ENCODE measurements around the gene GLO1.

Gene GLO1

DNA sequence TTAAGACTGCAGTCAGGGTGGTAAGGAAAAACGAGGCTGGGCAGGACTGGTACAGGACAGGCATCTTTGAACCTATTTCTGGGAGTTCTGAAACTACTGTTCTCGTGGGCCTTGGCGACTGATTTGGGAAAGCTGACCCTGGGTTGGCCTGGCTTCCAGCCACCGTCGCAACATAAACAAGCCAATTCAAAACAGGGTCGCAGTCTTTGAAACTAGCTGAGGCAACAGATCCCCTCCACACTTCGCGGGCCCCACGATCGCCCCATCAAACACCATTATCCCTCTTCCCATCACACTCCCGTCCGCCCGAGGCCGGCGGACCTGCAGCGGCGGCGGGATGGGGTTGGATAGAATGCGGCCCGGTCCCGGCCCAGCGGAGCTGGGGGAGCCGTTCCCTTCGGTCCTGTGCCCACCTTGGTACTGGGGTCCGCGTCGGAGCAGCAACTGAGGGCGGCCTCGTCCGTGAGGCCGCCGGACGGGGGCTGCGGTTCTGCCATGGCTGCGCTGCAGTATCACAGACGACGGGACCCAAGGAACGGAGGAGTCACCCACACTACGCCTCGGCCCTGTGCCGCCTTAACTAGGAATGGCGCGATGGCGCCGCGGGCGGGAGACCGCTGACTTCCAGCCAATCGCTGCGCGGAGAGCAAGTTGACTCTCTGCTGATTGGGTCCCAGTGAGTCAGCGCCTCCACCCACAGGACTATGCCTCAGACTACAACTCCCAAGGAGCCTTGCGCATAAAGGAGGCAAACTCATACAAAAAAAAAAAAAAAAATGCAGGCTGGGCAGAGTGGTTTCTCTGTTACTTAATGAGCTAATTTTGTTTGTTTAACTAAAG lies at the start of gene GLO1:
GLO1 (minus strand) TSS at position 588 of the 840 bp plus-strand sequence; CDS start at position 497, 91 bp downstream.
- peak within 1 kb of the TSS; percentile 85 for H3K4me3 ChIP-seq (ENCODE audit: low read depth, low read length)
- TF ChIP-seq, protein P1, sequence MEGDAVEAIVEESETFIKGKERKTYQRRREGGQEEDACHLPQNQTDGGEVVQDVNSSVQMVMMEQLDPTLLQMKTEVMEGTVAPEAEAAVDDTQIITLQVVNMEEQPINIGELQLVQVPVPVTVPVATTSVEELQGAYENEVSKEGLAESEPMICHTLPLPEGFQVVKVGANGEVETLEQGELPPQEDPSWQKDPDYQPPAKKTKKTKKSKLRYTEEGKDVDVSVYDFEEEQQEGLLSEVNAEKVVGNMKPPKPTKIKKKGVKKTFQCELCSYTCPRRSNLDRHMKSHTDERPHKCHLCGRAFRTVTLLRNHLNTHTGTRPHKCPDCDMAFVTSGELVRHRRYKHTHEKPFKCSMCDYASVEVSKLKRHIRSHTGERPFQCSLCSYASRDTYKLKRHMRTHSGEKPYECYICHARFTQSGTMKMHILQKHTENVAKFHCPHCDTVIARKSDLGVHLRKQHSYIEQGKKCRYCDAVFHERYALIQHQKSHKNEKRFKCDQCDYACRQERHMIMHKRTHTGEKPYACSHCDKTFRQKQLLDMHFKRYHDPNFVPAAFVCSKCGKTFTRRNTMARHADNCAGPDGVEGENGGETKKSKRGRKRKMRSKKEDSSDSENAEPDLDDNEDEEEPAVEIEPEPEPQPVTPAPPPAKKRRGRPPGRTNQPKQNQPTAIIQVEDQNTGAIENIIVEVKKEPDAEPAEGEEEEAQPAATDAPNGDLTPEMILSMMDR (IDR thresholded peaks at IDR 0.05; ENCODE audit: low read depth, low read length): no peak

GRCh38 chr6:38750968-38751615 lies 48.1 kb upstream of the GLO1 start:
- H3K4me3 ChIP-seq (ENCODE audit: low read depth, low read length): no peak overlapping the region
- TF ChIP-seq, protein P1 (IDR thresholded peaks at IDR 0.05; ENCODE audit: low read depth, low read length): no peak

GRCh38 chr6:38749473-38749872 lies 46.5 kb upstream of the GLO1 start:
- TF ChIP-seq, protein P1 (IDR thresholded peaks at IDR 0.05; ENCODE audit: low read depth, low read length): no peak
- no peak overlapping the region for H3K4me3 ChIP-seq (ENCODE audit: low read depth, low read length)

- TF ChIP-seq, protein P1 (IDR thresholded peaks at IDR 0.05; ENCODE audit: low read depth, low read length): no peak
- H3K4me3 ChIP-seq (ENCODE audit: low read depth, low read length): no peak overlapping the region
Observed at GRCh38 chr6:38739532-38739931, 36.6 kb upstream of the GLO1 start.

DNA sequence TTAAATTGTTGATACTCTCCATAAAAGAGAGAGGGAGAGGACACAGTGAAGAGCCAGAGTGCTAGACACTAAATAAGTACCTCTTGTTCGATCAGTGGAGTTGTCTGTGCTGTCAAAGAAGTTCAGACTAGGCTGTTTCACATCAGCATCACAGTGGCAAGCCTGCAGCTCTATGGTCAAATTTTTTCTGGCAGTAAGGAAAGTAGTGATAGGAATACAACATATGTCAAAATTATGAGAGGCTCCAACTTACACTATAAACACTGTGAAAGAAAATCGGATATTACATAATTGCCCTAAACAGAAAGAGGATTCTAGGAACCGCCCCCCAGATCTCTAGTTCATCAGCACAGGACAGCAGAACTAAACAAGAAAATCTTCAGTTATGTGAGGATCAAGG lies 35.3 kb upstream of the GLO1 start:
- TF ChIP-seq, protein P1 (IDR thresholded peaks at IDR 0.05; ENCODE audit: low read depth, low read length): no peak
- no peak overlapping the region for H3K4me3 ChIP-seq (ENCODE audit: low read depth, low read length)

DNA sequence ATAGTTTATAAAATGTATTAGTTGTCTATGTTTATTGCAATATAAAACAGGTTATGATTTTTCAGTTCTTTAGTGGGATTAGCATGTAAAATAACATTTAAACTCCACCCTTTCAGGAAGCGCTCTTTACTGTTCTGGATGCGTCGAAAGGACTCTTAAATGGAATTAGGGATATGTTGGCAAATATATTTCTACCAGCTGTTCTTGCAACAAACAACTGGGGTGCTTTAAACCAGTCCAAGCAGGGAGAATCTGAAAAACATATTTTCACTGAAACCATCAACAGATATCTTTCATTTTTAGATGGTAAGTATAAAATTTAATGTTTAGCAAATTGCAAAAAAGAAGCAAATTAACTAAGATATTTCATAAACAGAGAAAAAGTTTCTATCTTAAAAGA lies 34.0 kb upstream of the GLO1 start:
- H3K4me3 ChIP-seq (ENCODE audit: low read depth, low read length): no peak overlapping the region
- TF ChIP-seq, protein P1 (IDR thresholded peaks at IDR 0.05; ENCODE audit: low read depth, low read length): no peak

Data from WI38 (cell line).